GM18868 (cell line): ENCODE results near the gene LILRB5.
"Not testable (repeated sequence)": the region's sequence is repeated elsewhere in the genome, so short reads cannot be mapped to it uniquely, and the experiment has no call there.

Source experiments
- ATAC-seq: cut with Tn5 transposase; IDR thresholded peaks from one replicate; pipeline ENCODE4 v1.9.1; 2021; ENCODE audit warnings: mild to moderate bottlenecking, moderate library complexity; ENCODE audit not compliant: unreplicated experiment

Gene LILRB5

GRCh38 chr19:54257116-54257480 lies at the start of gene LILRB5:
Gene LILRB5, minus strand, starts transcription at chr19:54257273. Its CDS starts 80 bp downstream, at chr19:54257193.
- ATAC-seq = no peak

- ATAC-seq = no peak
These were observed 48.1 kb upstream of the LILRB5 start for GRCh38 chr19:54305141-54305540.

- ATAC-seq = no peak
These were observed 45.2 kb upstream of the LILRB5 start for GRCh38 chr19:54302257-54302656.

GRCh38 chr19:54299515-54299914 lies 42.4 kb upstream of the LILRB5 start:
- no peak for ATAC-seq

- ATAC-seq = no peak
These were observed 42.0 kb upstream of the LILRB5 start for GRCh38 chr19:54299126-54299498.

GRCh38 chr19:54298357-54299125 lies 41.5 kb upstream of the LILRB5 start:
- no peak for ATAC-seq

GRCh38 chr19:54297759-54298305 lies 40.8 kb upstream of the LILRB5 start:
- no peak for ATAC-seq

GRCh38 chr19:54294539-54294938 lies 37.5 kb upstream of the LILRB5 start:
- no peak for ATAC-seq

- not testable (repeated sequence) for ATAC-seq
These were observed 32.1 kb upstream of the LILRB5 start for GRCh38 chr19:54289160-54289559.

- no peak for ATAC-seq
These were observed 30.4 kb upstream of the LILRB5 start for GRCh38 chr19:54287456-54287855.

- ATAC-seq = not testable (repeated sequence)
These were observed 29.2 kb upstream of the LILRB5 start for GRCh38 chr19:54286283-54286682.

- not testable (repeated sequence) for ATAC-seq
These were observed 28.5 kb upstream of the LILRB5 start for GRCh38 chr19:54285427-54286056.

- no peak for ATAC-seq
These were observed 25.8 kb upstream of the LILRB5 start for GRCh38 chr19:54282686-54283470.

- not testable (repeated sequence) for ATAC-seq
These were observed 24.6 kb upstream of the LILRB5 start for GRCh38 chr19:54281729-54282075.

- ATAC-seq = no peak
These were observed 24.1 kb upstream of the LILRB5 start, which contains the start of gene LILRB2 for GRCh38 chr19:54281007-54281728. Gene LILRB2, minus strand, starts transcription at chr19:54281110. Its CDS starts 614 bp downstream, at chr19:54280496.

GRCh38 chr19:54280441-54280840 lies 23.4 kb upstream of the LILRB5 start:
- ATAC-seq = not testable (repeated sequence)

GRCh38 chr19:54280025-54280424 lies 23.0 kb upstream of the LILRB5 start:
- ATAC-seq = not testable (repeated sequence)

GRCh38 chr19:54279406-54279962 lies 22.4 kb upstream of the LILRB5 start:
- ATAC-seq = no peak

GRCh38 chr19:54278571-54279195 lies 21.6 kb upstream of the LILRB5 start:
- not testable (repeated sequence) for ATAC-seq

GRCh38 chr19:54278056-54278455 lies 21.0 kb upstream of the LILRB5 start:
- ATAC-seq = not testable (repeated sequence)
